HG02571 (cell line): ENCODE results near the gene ROCK2.
A peak's percentile ranks its signal among the peaks of the same experiment; 100 is the strongest.

Source experiments
- ATAC-seq: cut with Tn5 transposase; IDR thresholded peaks from one replicate; pipeline ENCODE4 v1.9.1; 2021; ENCODE audit warnings: mild to moderate bottlenecking, moderate library complexity; ENCODE audit not compliant: unreplicated experiment

Gene ROCK2

GRCh38 chr2:11158916-11159573 lies 185.4 kb downstream of the ROCK2 start:
- no peak for ATAC-seq

DNA sequence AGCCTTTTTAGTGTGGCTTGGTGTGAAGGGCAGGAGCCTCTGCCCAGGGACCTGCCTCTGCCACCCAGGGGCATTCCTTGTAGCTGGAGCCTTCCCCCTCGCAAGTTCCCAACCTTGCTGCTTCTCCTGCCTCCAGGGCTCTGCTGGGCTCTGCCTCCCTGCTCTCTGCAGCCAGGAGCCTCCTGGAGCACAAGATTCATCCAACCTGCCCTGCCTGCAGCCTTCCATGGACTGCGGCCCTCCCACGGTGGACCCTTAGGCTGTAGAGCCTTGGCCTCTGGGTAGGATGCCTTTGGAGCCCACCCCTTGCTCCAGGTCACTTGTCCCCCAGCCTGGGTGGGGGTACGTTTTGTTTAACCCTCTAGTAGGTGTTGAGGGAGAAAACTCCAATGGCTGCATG lies 186.7 kb downstream of the ROCK2 start:
- ATAC-seq, result no peak

DNA sequence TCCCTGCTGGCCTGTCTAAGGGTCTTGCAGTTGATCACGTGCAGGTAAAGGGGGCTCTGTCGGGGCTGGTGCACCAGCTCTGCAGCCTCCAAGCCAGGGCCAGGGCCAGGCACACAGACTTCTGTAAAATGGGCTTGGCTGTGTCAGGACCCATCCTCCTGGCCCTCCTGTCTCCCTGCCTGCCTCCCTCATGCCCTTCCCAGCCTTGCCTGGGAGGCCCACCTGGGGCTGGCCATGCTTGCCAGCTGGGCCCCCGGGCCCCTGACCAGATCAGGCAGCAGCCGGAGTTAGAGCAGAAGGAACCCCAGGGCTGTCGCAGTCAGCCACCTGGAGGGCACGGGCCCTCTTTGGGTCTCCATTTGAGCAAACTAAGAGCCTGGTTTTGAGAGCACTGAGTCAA lies 187.1 kb downstream of the ROCK2 start:
- no peak for ATAC-seq

DNA sequence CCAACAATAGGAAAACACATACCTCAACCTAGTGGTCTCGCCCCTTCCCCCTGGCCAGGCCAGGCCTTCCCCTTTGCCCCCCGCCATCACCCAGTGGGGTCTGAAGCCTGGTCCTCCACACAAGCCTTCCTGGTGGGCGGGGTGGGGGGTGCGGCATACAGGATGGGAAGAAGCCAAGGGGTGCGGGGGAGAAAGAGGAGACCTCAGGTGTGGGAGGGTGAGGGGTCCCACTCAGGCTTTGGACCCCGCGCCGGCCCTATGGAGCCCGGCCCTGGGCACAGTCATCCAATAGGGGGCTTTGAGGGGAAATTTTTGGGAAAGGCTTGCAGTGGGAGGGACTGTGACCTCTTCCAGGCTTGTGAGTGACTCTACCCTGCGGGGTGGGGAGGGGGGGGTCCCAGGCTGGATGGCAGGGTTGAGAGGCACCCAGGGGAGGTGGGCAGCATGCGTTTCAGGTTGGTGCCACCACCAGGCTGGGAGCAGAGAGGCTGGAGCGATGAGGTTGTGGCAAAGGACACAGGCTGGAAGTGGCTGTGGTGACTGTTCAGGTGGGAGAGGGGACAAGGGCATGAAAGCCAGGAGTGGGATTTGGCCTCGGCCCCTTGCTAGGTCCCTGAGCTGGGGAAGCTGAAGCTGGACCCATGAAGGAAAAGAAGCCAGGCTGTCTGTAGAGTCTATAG lies 187.9 kb downstream of the ROCK2 start:
- no peak for ATAC-seq

DNA sequence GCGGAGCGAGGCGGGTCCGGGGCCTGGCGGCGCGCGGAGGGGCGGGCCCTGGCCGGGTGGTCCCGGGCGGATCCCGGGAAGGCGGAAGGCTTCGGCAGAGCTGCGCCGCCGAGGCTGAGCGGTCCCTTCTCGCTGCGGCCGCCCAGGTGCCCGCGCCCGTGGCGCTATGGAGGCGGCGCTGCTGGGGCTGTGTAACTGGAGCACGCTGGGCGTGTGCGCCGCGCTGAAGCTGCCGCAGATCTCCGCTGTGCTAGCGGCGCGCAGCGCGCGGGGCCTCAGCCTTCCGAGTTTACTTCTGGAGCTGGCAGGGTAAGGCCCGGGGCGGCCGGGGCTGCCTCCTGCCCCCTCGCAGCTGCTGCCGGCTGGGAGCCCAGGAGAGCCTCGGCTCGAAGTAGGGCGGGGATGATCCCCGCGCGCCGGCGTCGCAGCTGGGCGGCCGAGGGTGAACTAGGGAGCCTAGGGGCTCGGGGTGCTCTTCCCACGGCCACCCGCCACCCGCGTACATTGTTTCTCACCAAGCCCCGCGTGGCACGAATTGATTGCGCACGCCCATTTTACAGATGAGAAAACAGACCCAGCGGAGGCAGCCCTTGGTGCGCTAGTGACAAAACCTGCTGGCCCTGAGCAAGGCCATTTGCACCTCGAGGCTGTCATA lies 188.9 kb downstream of the ROCK2 start, which contains the start of gene SLC66A3:
Gene SLC66A3 (plus strand): TSS at position 87 of the 655 bp plus-strand sequence. CDS start 80 bp downstream, at position 167.
- peak; percentile 75 for ATAC-seq

- ATAC-seq, result peak; percentile 64
These were observed 189.5 kb downstream of the ROCK2 start for GRCh38 chr2:11154923-11155380.

GRCh38 chr2:11154016-11154922 lies 190.2 kb downstream of the ROCK2 start:
- peak; percentile 19 for ATAC-seq

GRCh38 chr2:11152591-11152990 lies 191.8 kb downstream of the ROCK2 start:
- no peak for ATAC-seq

DNA sequence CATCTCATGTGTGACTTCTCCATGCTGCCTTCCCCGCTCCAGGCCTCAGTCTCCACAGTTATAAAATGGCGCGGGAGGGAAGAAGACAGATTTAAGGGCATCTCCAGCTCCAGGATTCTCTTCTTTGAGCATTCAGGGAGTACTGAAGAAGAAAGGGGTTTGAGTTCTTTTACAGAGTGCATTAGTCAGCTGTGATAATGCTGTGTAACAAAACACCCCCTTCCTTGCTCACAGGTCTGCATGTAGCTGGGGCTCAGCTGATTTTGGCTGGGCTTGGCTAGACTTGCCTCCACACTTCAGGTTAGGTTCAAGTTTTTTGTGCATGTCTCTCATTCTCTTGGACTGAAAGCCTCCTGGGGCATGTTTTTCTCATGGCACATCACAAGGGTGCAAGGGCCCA lies 197.2 kb downstream of the ROCK2 start:
- ATAC-seq, result no peak

- ATAC-seq, result no peak
These were observed 198.4 kb downstream of the ROCK2 start for GRCh38 chr2:11146076-11146475.

- no peak for ATAC-seq
These were observed 199.1 kb downstream of the ROCK2 start for GRCh38 chr2:11145350-11145749.

- ATAC-seq, result no peak
These were observed 199.7 kb downstream of the ROCK2 start for GRCh38 chr2:11144738-11145079.

GRCh38 chr2:11144077-11144737 lies 200.2 kb downstream of the ROCK2 start:
- no peak for ATAC-seq

DNA sequence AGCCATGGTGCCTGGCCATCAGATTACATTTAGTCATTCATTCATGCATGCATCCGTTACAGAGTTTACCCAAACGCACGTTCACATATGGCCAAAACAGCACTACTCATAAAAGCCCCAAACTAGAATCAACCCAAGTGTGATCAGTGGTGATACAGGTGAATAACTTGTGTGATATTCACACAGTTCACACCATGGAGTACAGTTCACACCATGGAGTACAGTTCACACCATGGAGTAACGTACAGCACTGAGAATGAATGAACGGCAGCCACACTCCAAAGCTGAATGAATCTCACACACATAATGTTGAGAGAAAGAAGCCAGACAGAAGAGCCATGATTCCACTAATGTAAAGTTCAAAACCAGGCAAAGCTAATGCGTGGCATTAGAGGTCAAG lies 201.4 kb downstream of the ROCK2 start:
- ATAC-seq, result no peak

- ATAC-seq, result no peak
These were observed 202.1 kb downstream of the ROCK2 start for GRCh38 chr2:11142330-11142729.

DNA sequence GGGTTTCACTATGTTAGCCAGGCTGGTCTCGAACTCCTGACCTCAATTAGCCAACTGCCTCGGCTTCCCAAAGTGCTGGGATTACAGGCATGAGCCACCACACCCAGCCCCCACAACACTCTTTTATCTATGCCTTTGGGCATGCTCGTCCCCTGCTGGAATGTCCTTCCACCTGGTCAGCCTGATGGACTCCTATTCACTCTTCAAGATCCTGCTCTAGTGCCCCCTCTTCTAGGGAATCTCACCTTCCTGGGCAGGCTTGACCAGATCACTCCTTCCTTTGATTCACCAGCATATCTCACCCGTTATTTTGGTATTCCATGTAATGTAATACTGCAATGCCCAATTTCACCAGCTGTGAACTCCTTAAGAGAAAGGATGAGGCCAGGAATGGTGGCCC lies 203.1 kb downstream of the ROCK2 start:
- no peak for ATAC-seq

GRCh38 chr2:11140492-11140891 lies 203.9 kb downstream of the ROCK2 start:
- ATAC-seq, result no peak

- ATAC-seq, result no peak
These were observed 210.1 kb downstream of the ROCK2 start for GRCh38 chr2:11134349-11134748.

DNA sequence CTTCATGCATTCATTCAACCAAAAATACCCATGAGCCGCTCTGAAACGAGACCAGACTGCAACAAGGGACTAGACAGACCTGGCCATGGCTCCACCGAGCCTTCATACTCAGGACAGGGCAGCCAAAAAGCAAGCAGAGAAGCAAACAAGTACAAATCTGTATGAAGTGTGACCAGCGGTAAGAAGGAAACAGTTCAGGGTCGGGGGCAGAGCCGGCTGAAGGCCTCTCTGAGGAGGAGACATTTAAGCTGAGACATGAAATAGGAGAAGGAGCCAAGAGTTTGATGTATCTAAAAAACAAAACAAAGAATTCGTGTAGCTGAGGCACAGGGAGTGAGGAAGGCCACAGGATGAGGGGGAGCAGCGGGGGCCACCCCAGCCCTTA lies 210.5 kb downstream of the ROCK2 start:
- ATAC-seq, result no peak

- ATAC-seq, result peak; percentile 10
These were observed 211.0 kb downstream of the ROCK2 start for GRCh38 chr2:11133238-11133935.
